CD8-positive, alpha-beta memory T cell (primary cell): ENCODE data around the gene ACOT4. TPM values are rescaled to one million over a fixed set of nuclear protein-coding genes. Genes with fewer than 3 reads are reported as not detected.

Source experiments
- polyA plus RNA-seq: library from polyadenylated mRNA; unstranded; fragments of 300-500 nt; fragmentation: Illumina TruSeq; gene quantifications from one replicate; pipeline ENCODE4 v1.2.3, GENCODE V29; 2021
- total RNA-seq, 2 experiments: library from RNA; stranded (reverse); gene quantifications; one replicate each; pipeline ENCODE4 v1.2.3, GENCODE V29; 2021

Gene ACOT4
- total and polyA plus RNA-seq, 3 experiments from 2014 or later, result 4.0 to 5.0 (median 5.0) TPM

Other genes starting within 250 kb of the ACOT4 start
- 10 to 100 TPM; 36.5 to 38.5 TPM for gene NUMB, start 133.3 kb upstream of the ACOT4 start, total RNA-seq
- gene NUMB, start 133.3 kb upstream of the ACOT4 start, polyA plus RNA-seq, result 39.0 TPM
- gene RIOX1, start 100.9 kb upstream of the ACOT4 start, total RNA-seq, result 10 to 100 TPM; 27.2 to 27.8 TPM
- gene RIOX1, start 100.9 kb upstream of the ACOT4 start, polyA plus RNA-seq, result 35.3 TPM
- gene ACOT1, start 54.7 kb upstream of the ACOT4 start, total RNA-seq, result 1 to 10 TPM; 1.8 to 1.9 TPM
- 3.1 TPM for gene ACOT1, start 54.7 kb upstream of the ACOT4 start, polyA plus RNA-seq
- not detected for gene HEATR4, start 32.9 kb upstream of the ACOT4 start, total RNA-seq
- 1.0 TPM for gene HEATR4, start 32.9 kb upstream of the ACOT4 start, polyA plus RNA-seq
- gene ACOT2, start 22.7 kb upstream of the ACOT4 start, total RNA-seq, result 10 to 100 TPM; 16.2 to 16.4 TPM
- 22.4 TPM for gene ACOT2, start 22.7 kb upstream of the ACOT4 start, polyA plus RNA-seq
- not detected for gene ACOT6, start 20.6 kb downstream of the ACOT4 start, total RNA-seq
- gene ACOT6, start 20.6 kb downstream of the ACOT4 start, polyA plus RNA-seq, result not detected
- 10 to 100 TPM in 1 of 2 experiments, 1 to 10 TPM in 1; 8.1 to 10.9 TPM for gene DNAL1, start 53.1 kb downstream of the ACOT4 start, total RNA-seq
- 5.8 TPM for gene DNAL1, start 53.1 kb downstream of the ACOT4 start, polyA plus RNA-seq
- 10 to 100 TPM; 56.8 to 61.0 TPM for gene PNMA1, start 122.5 kb downstream of the ACOT4 start, total RNA-seq
- gene PNMA1, start 122.5 kb downstream of the ACOT4 start, polyA plus RNA-seq, result 43.7 TPM